Measurements from ENCODE around the gene RPS10. TPM values are rescaled to one million over a fixed set of nuclear protein-coding genes. Genes with fewer than 3 reads are reported as not detected.
A peak's percentile ranks its signal among the peaks of the same experiment; 100 is the strongest.

Gene RPS10
- total and polyA plus RNA-seq, 2 of the 8 experiments (the other 6 are each of a cell fraction or from before 2014, with no cell fraction given): 2,408 to 11,142 TPM

DNA sequence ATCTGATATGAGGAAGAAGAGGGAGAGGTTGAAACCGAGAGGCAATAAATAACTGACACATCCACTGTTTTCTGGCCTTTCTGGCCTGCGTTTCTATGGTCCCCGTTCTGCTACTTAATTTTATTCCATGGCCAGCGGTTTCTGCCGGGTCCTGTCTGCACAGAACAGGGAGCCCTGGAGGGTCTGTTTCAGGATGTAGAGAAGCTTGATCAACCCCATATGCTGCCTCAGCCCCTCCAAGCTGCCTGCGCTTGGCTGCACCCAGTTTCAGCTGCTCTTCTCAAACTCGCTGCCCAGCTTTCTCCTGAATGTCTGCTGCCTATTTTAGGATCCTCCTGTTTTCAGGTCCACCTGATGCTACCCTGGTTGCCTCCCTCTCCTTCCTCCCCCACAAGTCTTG lies 21.5 kb upstream of the RPS10 start:
- H3K14ac ChIP-seq (ENCODE audit: insufficient read length): no peak overlapping the region
- H3K4me3 ChIP-seq (ENCODE audit: extremely low read depth in 1 of 4, insufficient read depth in 2 of 4, low read depth in 3 of 4, low read length in 4 of 4): no peak overlapping the region
- H3K79me1 ChIP-seq (ENCODE audit: low read depth, low read length): no peaks in the 10 kb centered on the region; the same call in 1 of the 2 replicates
- H2BK12ac ChIP-seq (ENCODE audit: low read depth, low read length): peak overlapping the region; percentile 87; the same call in 1 of the 2 replicates
- no peaks in the 10 kb centered on the region for H3K79me2 ChIP-seq (ENCODE audit: control insufficient read depth in 1 of 2, insufficient read depth in 2 of 2, low read length in 2 of 2)
- H3K23ac ChIP-seq (ENCODE audit: insufficient read length): no peak overlapping the region
- no peak overlapping the region for H3K18ac ChIP-seq (ENCODE audit: extremely low read depth, low read length)
- no peak overlapping the region for H3K56ac ChIP-seq (replicated peaks; ENCODE audit: insufficient read length, low read depth, low read length)
- H2BK15ac ChIP-seq (ENCODE audit: low read length): peak overlapping the region; percentile 72; the same call in 1 of the 2 replicates
- H4K8ac ChIP-seq (ENCODE audit: extremely low read depth, insufficient read depth, low read length): no peak overlapping the region
- no peaks in the 10 kb centered on the region for H3K23me2 ChIP-seq (ENCODE audit: low read depth, low read length)
- TF ChIP-seq, protein P1, sequence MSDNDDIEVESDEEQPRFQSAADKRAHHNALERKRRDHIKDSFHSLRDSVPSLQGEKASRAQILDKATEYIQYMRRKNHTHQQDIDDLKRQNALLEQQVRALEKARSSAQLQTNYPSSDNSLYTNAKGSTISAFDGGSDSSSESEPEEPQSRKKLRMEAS (IDR thresholded peaks at IDR 0.05): no peak
- TF ChIP-seq GABPA (IDR thresholded peaks at IDR 0.05; ENCODE audit: borderline replicate concordance, insufficient read depth, low read length) (no peak), SP4 (IDR thresholded peaks at IDR 0.05; ENCODE audit: low read length) (no peak), BCL11A (IDR thresholded peaks at IDR 0.05; ENCODE audit: low read depth in 2 of 2, low read length in 2 of 2) (no peak), RNF2 (IDR thresholded peaks at IDR 0.05; ENCODE audit: borderline replicate concordance, low read depth, low read length, missing control alignments, poor library complexity, severe bottlenecking) (no peak), JUN (IDR thresholded peaks at IDR 0.05; ENCODE audit: low read depth, low read length) (no peak)
- H2AFZ ChIP-seq (ENCODE audit: low read length): peak overlapping the region; percentile 94
- H3K9me3 ChIP-seq (ENCODE audit: insufficient read depth in 2 of 2, low read depth in 1 of 2, low read length in 1 of 2): 0 out of 4 replicates have a peak, but pooled peaks cover 0 to 5% of the 10 kb centered on the region in 2 experiments
- DNase-seq (ENCODE audit: low read depth in 1 of 2, low spot score in 2 of 2) (no peak), FAIRE-seq (no peak)
- H3K9ac ChIP-seq (replicated peaks in 1 of 4; ENCODE audit: extremely low read depth in 1 of 4, low read depth in 3 of 4, low read length in 3 of 4): no peak overlapping the region
- no peak overlapping the region for H3K4ac ChIP-seq (replicated peaks; ENCODE audit: insufficient read length, low read depth, low read length)
- no peak overlapping the region for H3K4me2 ChIP-seq (ENCODE audit: insufficient read depth in 1 of 2, low read depth in 2 of 2, low read length in 2 of 2)
- H2BK5ac ChIP-seq (ENCODE audit: low read depth, low read length): 0 out of 2 replicates have a peak overlapping the region, but pooled peaks have one; percentile 24
- 0 out of 2 replicates have a peak overlapping the region, but pooled peaks have one; percentile 39 for H2AK5ac ChIP-seq (ENCODE audit: low read depth, low read length)
- H4K91ac ChIP-seq (replicated peaks; ENCODE audit: insufficient read length, low read length): no peak overlapping the region
- H3K36me3 ChIP-seq (ENCODE audit: control insufficient read depth in 2 of 4, insufficient read depth in 4 of 4, low read length in 3 of 4): no peaks in the 10 kb centered on the region
- POLR2A ChIA-PET (ENCODE audit: partially characterized antibody): interaction anchor here (1.0 to 4.5 kb wide), 7 partner anchors 10 to 67 kb away, joined by 3 to 35 read pairs (median 4); partner anchors contain the start of gene RPS10
- H3K4me1 ChIP-seq (replicated peaks in 1 of 4; ENCODE audit: control insufficient read depth in 3 of 4, insufficient read depth in 4 of 4, low read length in 3 of 4): peaks cover 0 to 5% (median 0%) of the 10 kb centered on the region in 4 experiments; a peak in 2 of 7 replicates
- H3K27me3 ChIP-seq (replicated peaks in 1 of 4; ENCODE audit: control insufficient read depth in 3 of 4, extremely low read depth in 1 of 4, insufficient read depth in 3 of 4, low read length in 3 of 4): no peaks in the 10 kb centered on the region
- no peaks in the 10 kb centered on the region for H4K20me1 ChIP-seq (replicated peaks in 1 of 2; ENCODE audit: control insufficient read depth in 1 of 2, insufficient read depth in 2 of 2, low read length in 2 of 2)
- WGBS, 2 experiments (ENCODE audit: extremely low coverage in 1 of 2, insufficient coverage in 1 of 2, insufficient read length in 1 of 2, insufficient replicate concordance in 2 of 2, low coverage in 1 of 2, low lambda C conversion rate in 2 of 2, missing lambda C conversion rate in 1 of 2): 88 to 100% methylated on average over 1 to 7 of the region's 7 CpGs
- CTCF ChIA-PET (ENCODE audit: partially characterized antibody): interaction anchor here (0.7 to 5.7 kb wide), 9 partner anchors 8 to 284 kb away, joined by 3 to 31 read pairs (median 3); no protein-coding TSS in a partner anchor
- H2BK120ac ChIP-seq (replicated peaks; ENCODE audit: low read depth, low read length): no peak overlapping the region
- H2BK20ac ChIP-seq (ENCODE audit: low read length): no peak overlapping the region
- no peak overlapping the region for H4K5ac ChIP-seq (ENCODE audit: insufficient read length, low read depth, low read length)
- H3K27ac ChIP-seq (ENCODE audit: low read depth, low read length): no peak overlapping the region
